ENCODE results near the gene MATN1. TPM values are rescaled to one million over a fixed set of nuclear protein-coding genes. Genes with fewer than 3 reads are reported as not detected.

MATN1 gene
- total RNA-seq, 1 donor from 2014 or later, result not detected

DNA sequence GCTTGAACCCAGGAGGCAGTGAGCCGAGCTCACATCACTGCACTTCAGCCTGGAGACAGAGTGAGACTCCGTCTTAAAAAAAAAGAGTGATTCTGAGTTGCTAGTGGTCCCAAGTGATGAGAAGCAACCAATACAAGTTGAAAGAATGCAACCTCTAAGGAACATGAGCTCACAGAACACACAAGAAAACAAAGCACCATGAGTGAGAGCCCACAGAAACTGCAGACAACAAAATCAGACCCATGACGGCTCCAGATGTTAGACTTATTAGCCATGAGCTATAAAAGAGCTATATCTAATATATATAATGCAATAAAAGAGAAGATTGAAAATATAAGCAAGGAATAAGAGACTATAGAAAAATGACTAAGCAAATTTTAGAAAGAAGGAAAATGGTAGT, 50.0 kb downstream of the MATN1 start:
- Histone ChIP-seq H3K27me3 (ENCODE audit: low read depth) (peaks cover 31% of the 10 kb centered on the region), H3K9me3 (replicated peaks) (peaks cover 22% of the 10 kb centered on the region), H3K36me3 (no peaks in the 10 kb centered on the region), H3K27ac (replicated peaks) (no peak overlapping the region), H3K4me1 (no peaks in the 10 kb centered on the region), H3K4me3 (no peak overlapping the region)
- TF ChIP-seq, protein P1, sequence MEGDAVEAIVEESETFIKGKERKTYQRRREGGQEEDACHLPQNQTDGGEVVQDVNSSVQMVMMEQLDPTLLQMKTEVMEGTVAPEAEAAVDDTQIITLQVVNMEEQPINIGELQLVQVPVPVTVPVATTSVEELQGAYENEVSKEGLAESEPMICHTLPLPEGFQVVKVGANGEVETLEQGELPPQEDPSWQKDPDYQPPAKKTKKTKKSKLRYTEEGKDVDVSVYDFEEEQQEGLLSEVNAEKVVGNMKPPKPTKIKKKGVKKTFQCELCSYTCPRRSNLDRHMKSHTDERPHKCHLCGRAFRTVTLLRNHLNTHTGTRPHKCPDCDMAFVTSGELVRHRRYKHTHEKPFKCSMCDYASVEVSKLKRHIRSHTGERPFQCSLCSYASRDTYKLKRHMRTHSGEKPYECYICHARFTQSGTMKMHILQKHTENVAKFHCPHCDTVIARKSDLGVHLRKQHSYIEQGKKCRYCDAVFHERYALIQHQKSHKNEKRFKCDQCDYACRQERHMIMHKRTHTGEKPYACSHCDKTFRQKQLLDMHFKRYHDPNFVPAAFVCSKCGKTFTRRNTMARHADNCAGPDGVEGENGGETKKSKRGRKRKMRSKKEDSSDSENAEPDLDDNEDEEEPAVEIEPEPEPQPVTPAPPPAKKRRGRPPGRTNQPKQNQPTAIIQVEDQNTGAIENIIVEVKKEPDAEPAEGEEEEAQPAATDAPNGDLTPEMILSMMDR (IDR thresholded peaks at IDR 0.05; ENCODE audit: borderline replicate concordance), result no peak
- intact Hi-C loops (cut with micrococcal nuclease), result no loop called here
- DNase-seq, result no peak

DNA sequence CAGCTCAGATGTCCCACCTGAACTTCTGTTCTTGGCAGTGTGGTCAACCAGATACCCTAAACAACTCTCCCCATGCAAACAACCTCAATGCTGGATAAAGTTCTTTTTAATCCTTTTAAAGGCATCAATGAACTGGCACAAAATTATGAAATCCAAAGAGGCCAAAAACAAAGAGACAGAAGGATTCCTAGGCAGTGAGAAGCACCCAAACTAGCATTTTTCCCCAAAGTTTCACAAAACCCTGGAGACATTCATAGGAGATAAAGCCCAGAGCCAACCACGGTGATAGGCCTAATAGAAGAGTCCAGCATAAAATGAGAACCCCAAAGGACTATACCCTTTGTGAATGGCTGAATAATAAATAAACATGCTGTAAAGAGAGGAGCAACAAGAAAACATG, 50.7 kb downstream of the MATN1 start:
- TF ChIP-seq, protein P1 (IDR thresholded peaks at IDR 0.05; ENCODE audit: borderline replicate concordance), result no peak
- H3K9me3 ChIP-seq (replicated peaks), result peaks cover 22% of the 10 kb centered on the region
- H3K4me1 ChIP-seq, result no peaks in the 10 kb centered on the region
- no peaks in the 10 kb centered on the region for H3K36me3 ChIP-seq
- intact Hi-C loops (cut with micrococcal nuclease), result no loop called here
- no peak overlapping the region for H3K27ac ChIP-seq (replicated peaks)
- no peak for DNase-seq
- peaks cover 35% of the 10 kb centered on the region for H3K27me3 ChIP-seq (ENCODE audit: low read depth)
- no peak overlapping the region for H3K4me3 ChIP-seq

DNA sequence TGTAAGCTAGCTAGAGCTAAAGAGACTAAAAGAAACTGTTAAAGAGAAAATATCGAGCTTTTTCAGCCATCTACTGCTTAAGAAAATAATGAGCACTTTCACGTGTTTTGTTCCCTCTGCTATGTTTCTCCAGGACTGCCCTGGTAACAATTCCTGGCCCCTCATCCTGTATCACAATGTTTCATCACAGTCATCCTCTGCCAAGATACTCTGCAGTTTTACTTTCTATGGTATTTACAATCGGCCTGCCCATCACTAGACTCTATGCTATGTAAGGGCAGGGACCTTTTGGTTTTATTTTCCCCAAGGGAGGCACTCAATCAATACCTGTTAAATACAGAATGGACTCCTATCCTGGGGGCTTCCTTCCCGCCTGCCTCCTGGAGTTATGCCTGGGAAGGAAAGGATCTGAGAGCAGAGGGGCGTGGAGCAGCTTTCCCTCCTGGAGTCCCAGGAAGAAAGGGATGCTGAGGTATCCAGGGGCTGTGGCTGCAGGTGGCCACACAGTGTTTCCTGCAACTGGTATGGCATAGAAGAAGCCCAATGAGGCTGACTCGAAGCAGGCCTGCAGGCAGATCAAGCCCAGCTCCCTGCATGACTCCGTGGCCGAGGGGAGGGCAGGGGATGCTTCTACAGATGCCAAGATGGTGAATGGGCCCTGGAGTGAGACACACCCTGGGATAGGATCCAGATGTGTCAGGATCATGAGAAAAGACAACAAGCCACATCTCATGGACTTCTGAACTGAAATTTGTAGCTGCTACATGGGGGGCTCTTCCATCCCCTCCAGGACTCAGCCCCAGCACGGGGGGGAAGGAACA, 52.9 kb downstream of the MATN1 start:
- H3K27me3 ChIP-seq (ENCODE audit: low read depth), result peaks cover 37% of the 10 kb centered on the region
- H3K27ac ChIP-seq (replicated peaks), result no peak overlapping the region
- H3K36me3 ChIP-seq, result no peaks in the 10 kb centered on the region
- intact Hi-C loops (cut with micrococcal nuclease), result no loop called here
- TF ChIP-seq, protein P1 (IDR thresholded peaks at IDR 0.05; ENCODE audit: borderline replicate concordance), result no peak
- no peaks in the 10 kb centered on the region for H3K4me1 ChIP-seq
- no peak for DNase-seq
- H3K4me3 ChIP-seq, result no peak overlapping the region
- H3K9me3 ChIP-seq (replicated peaks), result peaks cover 14% of the 10 kb centered on the region

DNA sequence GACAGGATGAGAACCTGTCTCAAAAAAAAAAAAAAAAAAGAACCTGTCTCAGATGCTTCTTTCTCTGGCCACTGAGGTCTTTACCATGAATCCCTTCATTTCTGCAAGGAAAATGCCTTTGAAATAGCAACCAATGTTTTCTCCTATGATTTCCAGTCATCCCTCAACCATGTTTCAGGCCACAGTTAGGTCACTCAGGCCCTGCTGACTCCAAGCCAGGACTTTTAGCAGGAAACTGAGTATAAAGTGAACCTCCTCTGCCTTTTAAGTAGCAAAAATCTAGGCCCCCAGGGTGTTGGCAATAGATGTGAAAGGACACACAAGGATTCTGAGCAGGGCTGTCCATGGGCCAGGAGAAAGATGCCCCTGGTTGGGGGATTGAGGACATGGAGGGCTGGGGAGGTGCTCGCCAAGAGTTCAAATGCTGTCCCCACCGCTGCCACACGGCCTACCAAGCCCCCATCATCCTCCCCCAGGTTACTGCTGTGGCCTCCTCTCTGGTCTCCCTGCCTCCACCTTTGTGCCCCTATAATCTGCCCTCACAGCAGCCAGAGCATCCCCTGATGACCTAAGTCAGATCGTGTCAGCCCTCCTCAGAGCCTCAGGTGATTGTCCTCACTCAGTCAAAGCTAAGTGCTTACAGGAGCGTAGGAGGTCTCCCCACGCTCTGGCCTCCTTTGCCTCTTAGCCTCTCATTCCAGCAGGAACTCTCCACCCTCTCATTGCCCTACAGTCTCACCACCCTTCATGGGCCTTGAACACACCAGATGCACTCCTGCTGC, 54.6 kb downstream of the MATN1 start:
- TF ChIP-seq, protein P1 (IDR thresholded peaks at IDR 0.05; ENCODE audit: borderline replicate concordance), result no peak
- no peak for DNase-seq
- Histone ChIP-seq H3K9me3 (replicated peaks) (peaks cover 8% of the 10 kb centered on the region), H3K36me3 (no peaks in the 10 kb centered on the region), H3K4me3 (no peak overlapping the region), H3K27me3 (ENCODE audit: low read depth) (peaks cover 37% of the 10 kb centered on the region), H3K4me1 (no peaks in the 10 kb centered on the region), H3K27ac (replicated peaks) (no peak overlapping the region)
- intact Hi-C loops (cut with micrococcal nuclease), result no loop called here

DNA sequence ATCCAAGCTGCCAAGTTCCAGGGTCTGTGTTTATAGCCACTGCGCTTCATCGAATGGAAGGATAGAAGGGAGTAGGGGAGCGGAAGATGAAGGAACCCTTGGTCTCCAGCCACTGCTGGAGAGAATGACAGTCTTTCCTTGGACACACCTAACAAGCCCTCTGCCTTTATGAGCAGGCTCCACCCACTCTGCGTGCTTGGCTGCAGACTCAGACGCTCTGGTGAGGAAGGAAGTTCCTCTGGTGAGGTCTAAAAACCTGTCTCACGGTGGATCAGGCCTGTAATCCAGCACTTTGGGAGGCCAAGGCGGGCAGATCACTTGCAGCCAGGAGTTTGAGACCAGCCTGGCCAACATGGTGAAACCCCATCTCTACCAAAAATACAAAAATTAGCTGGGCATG, 55.4 kb downstream of the MATN1 start:
- no peak for DNase-seq
- TF ChIP-seq, protein P1 (IDR thresholded peaks at IDR 0.05; ENCODE audit: borderline replicate concordance), result no peak

More for the DNA sequence above, 55.4 kb downstream of the MATN1 start:
- Histone ChIP-seq H3K4me3 (no peak overlapping the region), H3K9me3 (replicated peaks) (peaks cover 1% of the 10 kb centered on the region), H3K27ac (replicated peaks) (no peak overlapping the region), H3K36me3 (no peaks in the 10 kb centered on the region), H3K4me1 (no peaks in the 10 kb centered on the region), H3K27me3 (ENCODE audit: low read depth) (peaks cover 41% of the 10 kb centered on the region)
- intact Hi-C loops (cut with micrococcal nuclease), result no loop called here

All from left ventricle myocardium inferior (tissue), 1 donor.